HG02763 (cell line): ENCODE measurements around the gene FSTL4.

Source experiments
- ATAC-seq: cut with Tn5 transposase; IDR thresholded peaks from one replicate; pipeline ENCODE4 v1.9.1; 2021; ENCODE audit warnings: mild to moderate bottlenecking, moderate library complexity; ENCODE audit not compliant: unreplicated experiment

Gene FSTL4

GRCh38 chr5:133434336-133434735, 178.0 kb downstream of the FSTL4 start:
- no peak for ATAC-seq

- no peak for ATAC-seq
Measured at GRCh38 chr5:133433641-133434040, 178.7 kb downstream of the FSTL4 start.

- no peak for ATAC-seq
Measured at GRCh38 chr5:133432956-133433532, 179.3 kb downstream of the FSTL4 start.

GRCh38 chr5:133431326-133431865, 180.9 kb downstream of the FSTL4 start:
- ATAC-seq, result no peak

- ATAC-seq, result no peak
Measured at GRCh38 chr5:133430095-133430494, 182.2 kb downstream of the FSTL4 start.

- no peak for ATAC-seq
Measured at GRCh38 chr5:133429046-133429445, 183.3 kb downstream of the FSTL4 start.

- ATAC-seq, result no peak
Measured at GRCh38 chr5:133428072-133428660, 184.2 kb downstream of the FSTL4 start.

GRCh38 chr5:133427121-133427777, 185.1 kb downstream of the FSTL4 start:
- ATAC-seq, result no peak

GRCh38 chr5:133426264-133426663, 186.1 kb downstream of the FSTL4 start:
- ATAC-seq, result no peak

- ATAC-seq, result no peak
Measured at GRCh38 chr5:133425764-133426163, 186.6 kb downstream of the FSTL4 start.

GRCh38 chr5:133425222-133425621, 187.1 kb downstream of the FSTL4 start:
- no peak for ATAC-seq

GRCh38 chr5:133423618-133424282, 188.6 kb downstream of the FSTL4 start:
- peak; percentile 63 for ATAC-seq

GRCh38 chr5:133423011-133423617, 189.2 kb downstream of the FSTL4 start:
- ATAC-seq, result no peak

- no peak for ATAC-seq
Measured at GRCh38 chr5:133421806-133422205, 190.5 kb downstream of the FSTL4 start.

GRCh38 chr5:133421394-133421793, 190.9 kb downstream of the FSTL4 start:
- ATAC-seq, result no peak

GRCh38 chr5:133420440-133421301, 191.7 kb downstream of the FSTL4 start:
- ATAC-seq, result no peak

- no peak for ATAC-seq
Measured at GRCh38 chr5:133415906-133416305, 196.4 kb downstream of the FSTL4 start.

- no peak for ATAC-seq
Measured at GRCh38 chr5:133415506-133415905, 196.8 kb downstream of the FSTL4 start.

- ATAC-seq, result no peak
Measured at GRCh38 chr5:133412661-133413060, 199.7 kb downstream of the FSTL4 start.

- no peak for ATAC-seq
Measured at GRCh38 chr5:133410335-133410828, 202.0 kb downstream of the FSTL4 start.
